IMR-90 (cell line): ENCODE measurements around the gene EFCAB9. TPM values are rescaled to one million over a fixed set of nuclear protein-coding genes. Genes with fewer than 3 reads are reported as not detected.

Experiments used
- ATAC-seq: fragments of 200-7000 bp; cut with Tn5 transposase; 2 replicates; pipeline ENCODE4 v1.9.1; 2020; ENCODE audit warnings: low read depth, mild to moderate bottlenecking, moderate library complexity
- BruUV-seq: library from RNA; stranded (reverse); fragments of 400-500 nt; replicated peaks from 2 replicates; lab custom pipeline; 2021; lab: Mats Ljungman, UMichigan
- CTCF ChIA-PET: fragments of 300-600 bp; formaldehyde crosslinking; extraction: SDS; loops from one replicate; lab custom pipeline; 2021; ENCODE audit warnings: antibody characterized with exemption; lab: Yijun Ruan, JAX
- POLR2A ChIA-PET: fragments of 300-600 bp; sonication (Branson Sonifier 250); formaldehyde crosslinking; loops from one replicate; lab custom pipeline; 2022; ENCODE audit warnings: antibody characterized with exemption; ENCODE audit not compliant: unreplicated experiment; lab: Charles Lee
- DNase-seq: peaks from one replicate; pipeline ENCODE4 v3.0.0; 2013
- H2AFZ ChIP-seq: replicated peaks from 2 replicates; pipeline ENCODE3; 2013; ENCODE audit warnings: low read length, mild to moderate bottlenecking; ENCODE audit not compliant: poor library complexity
- H2AK5ac ChIP-seq: 2 replicates; pipeline ENCODE4 v1.6.1; 2013; ENCODE audit warnings: low read depth, low read length, inconsistent platforms
- H2AK9ac ChIP-seq: replicated peaks from 2 replicates; pipeline ENCODE3; 2013; ENCODE audit warnings: mild to moderate bottlenecking, low read depth, low read length, moderate library complexity; ENCODE audit not compliant: poor library complexity
- H2BK120ac ChIP-seq: 2 replicates; pipeline ENCODE4 v1.6.1; 2013; ENCODE audit warnings: low read depth, low read length, inconsistent platforms
- H2BK15ac ChIP-seq: 3 replicates; pipeline ENCODE4 v1.6.1; 2013; ENCODE audit warnings: low read depth, low read length, inconsistent platforms
- H2BK20ac ChIP-seq: 2 replicates; pipeline ENCODE4 v1.6.1; 2013; ENCODE audit warnings: low read depth, mild to moderate bottlenecking, inconsistent platforms, low read length, moderate library complexity
- H2BK5ac ChIP-seq: 2 replicates; pipeline ENCODE4 v1.6.1; 2013; ENCODE audit warnings: mild to moderate bottlenecking, low read depth, low read length, inconsistent platforms; ENCODE audit not compliant: poor library complexity, severe bottlenecking
- H3K14ac ChIP-seq: replicated peaks from 2 replicates; pipeline ENCODE4 v1.6.1; 2013; ENCODE audit warnings: low read depth, low read length, inconsistent platforms
- H3K18ac ChIP-seq: 2 replicates; pipeline ENCODE4 v1.6.1; 2013; ENCODE audit warnings: low read depth, low read length, control low read depth
- H3K23ac ChIP-seq: 2 replicates; pipeline ENCODE4 v1.6.1; 2013; ENCODE audit warnings: low read depth, low read length, inconsistent platforms
- H3K27ac ChIP-seq: 2 replicates; pipeline ENCODE4 v1.5.1; 2013; ENCODE audit warnings: mild to moderate bottlenecking, control low read depth, low read length; ENCODE audit not compliant: insufficient read depth
- H3K27me3 ChIP-seq: 2 replicates; pipeline ENCODE4 v1.6.1; 2013; ENCODE audit warnings: low read length; ENCODE audit not compliant: control insufficient read depth, insufficient read depth
- H3K36me3 ChIP-seq: 2 replicates; pipeline ENCODE4 v1.6.1; 2013; ENCODE audit warnings: low read length, mixed read lengths; ENCODE audit not compliant: control insufficient read depth, insufficient read depth
- H3K4ac ChIP-seq: 2 replicates; pipeline ENCODE4 v1.6.1; 2013; ENCODE audit warnings: low read depth, low read length, inconsistent platforms
- H3K4me1 ChIP-seq: 2 replicates; pipeline ENCODE4 v1.6.1; 2013; ENCODE audit warnings: low read length, mixed read lengths; ENCODE audit not compliant: control insufficient read depth, insufficient read depth
- H3K4me2 ChIP-seq: 2 replicates; pipeline ENCODE4 v1.6.1; 2013; ENCODE audit warnings: low read depth, mild to moderate bottlenecking, control low read depth, low read length, moderate library complexity
- H3K4me3 ChIP-seq: 2 replicates; pipeline ENCODE4 v1.5.1; 2013; ENCODE audit warnings: low read depth, mild to moderate bottlenecking, control low read depth, low read length, moderate library complexity; ENCODE audit not compliant: insufficient read depth
- H3K56ac ChIP-seq: 2 replicates; pipeline ENCODE4 v1.6.1; 2013; ENCODE audit warnings: low read length, inconsistent platforms; ENCODE audit not compliant: insufficient read depth; ENCODE audit errors: extremely low read depth
- H3K79me1 ChIP-seq, 2 experiments: 2 replicates each; pipeline ENCODE4 v1.6.1; 2013; ENCODE audit warnings: low read length in 2 of 2, inconsistent platforms in 1 of 2, low read depth in 1 of 2
- H3K9ac ChIP-seq: 2 replicates; pipeline ENCODE4 v1.6.1; 2013; ENCODE audit warnings: low read depth, low read length, control low read depth
- H3K9me1 ChIP-seq: 2 replicates; pipeline ENCODE4 v1.6.1; 2013; ENCODE audit warnings: low read length, inconsistent platforms; ENCODE audit not compliant: insufficient read depth
- H3K9me3 ChIP-seq: 2 replicates; pipeline ENCODE4 v1.6.1; 2013; ENCODE audit warnings: low read length; ENCODE audit not compliant: control insufficient read depth, insufficient read depth
- H4K20me1 ChIP-seq: 2 replicates; pipeline ENCODE4 v1.6.1; 2013; ENCODE audit warnings: low read length, inconsistent platforms; ENCODE audit not compliant: insufficient read depth
- H4K5ac ChIP-seq: 2 replicates; pipeline ENCODE4 v1.6.1; 2013; ENCODE audit warnings: mild to moderate bottlenecking, low read depth, low read length, control low read depth
- H4K8ac ChIP-seq, 2 experiments: 2 replicates each; pipeline ENCODE4 v1.6.1; 2013; ENCODE audit warnings: low read depth in 2 of 2, low read length in 2 of 2, control low read depth in 1 of 2, inconsistent platforms in 1 of 2
- H4K91ac ChIP-seq: 2 replicates; pipeline ENCODE4 v1.6.1; 2013; ENCODE audit warnings: low read depth, low read length, inconsistent platforms; ENCODE audit not compliant: insufficient read depth
- BHLHE40 ChIP-seq: fragments of 150-350 bp; IDR thresholded peaks from 2 replicates; pipeline ENCODE4 v1.6.1; 2016; ENCODE audit warnings: mild to moderate bottlenecking, low read depth, low read length
- CEBPB ChIP-seq: IDR thresholded peaks from 2 replicates; pipeline ENCODE4 v1.6.1; 2012; ENCODE audit warnings: low read depth, low read length, improper control_type of control experiment
- CHD1 ChIP-seq: IDR thresholded peaks from 2 replicates; pipeline ENCODE4 v1.6.1; 2012; ENCODE audit warnings: low read depth, low read length, improper control_type of control experiment
- CTCF ChIP-seq: conservative IDR thresholded peaks from 2 replicates; pipeline ENCODE4 v1.5.1; 2012; ENCODE audit warnings: mild to moderate bottlenecking, low read depth, low read length, improper control_type of control experiment
- ELK1 ChIP-seq: fragments of 150-350 bp; IDR thresholded peaks from 2 replicates; pipeline ENCODE4 v1.6.1; 2016; ENCODE audit warnings: low read depth, mild to moderate bottlenecking, low read length, moderate library complexity, borderline replicate concordance
- FOS ChIP-seq: fragments of 150-350 bp; IDR thresholded peaks from 2 replicates; pipeline ENCODE4 v1.6.1; 2016; ENCODE audit warnings: low read depth, low read length
- MAFK ChIP-seq: IDR thresholded peaks from 2 replicates; pipeline ENCODE4 v1.6.1; 2012; ENCODE audit warnings: low read depth, low read length, improper control_type of control experiment
- MXI1 ChIP-seq: IDR thresholded peaks from 2 replicates; pipeline ENCODE4 v1.6.1; 2012; ENCODE audit warnings: low read depth, mild to moderate bottlenecking, low read length, moderate library complexity, borderline replicate concordance
- NFE2L2 ChIP-seq: fragments of 150-350 bp; IDR thresholded peaks from 2 replicates; pipeline ENCODE4 v1.6.1; 2016; ENCODE audit warnings: low read depth, mild to moderate bottlenecking, low read length
- RAD21 ChIP-seq: IDR thresholded peaks from 2 replicates; pipeline ENCODE4 v1.6.1; 2012; ENCODE audit warnings: low read length, improper control_type of control experiment
- SMC3 ChIP-seq: fragments of 150-350 bp; IDR thresholded peaks from 2 replicates; pipeline ENCODE4 v1.6.1; 2016; ENCODE audit warnings: low read depth, mild to moderate bottlenecking, antibody characterized with exemption, low read length, moderate library complexity
- USF2 ChIP-seq: fragments of 150-350 bp; IDR thresholded peaks from 2 replicates; pipeline ENCODE4 v1.6.1; 2017; ENCODE audit warnings: mild to moderate bottlenecking, antibody characterized with exemption, low read length, low read depth
- WGBS, 2 experiments: methylation state at CpG; one replicate each; pipeline versions ENCODE4 v1.1.5 to v1.1.7; 2013; ENCODE audit warnings: missing lambda C conversion rate in 2 of 2; ENCODE audit not compliant: insufficient read length in 1 of 2; ENCODE audit errors: extremely low coverage in 2 of 2; 5-methylcytosine and 5-hydroxymethylcytosine counted together
- dilution Hi-C: fragments of 300-500 bp; cut with HindIII; formaldehyde crosslinking; loops from one replicate; pipeline ENCODE4 v1.14.3; 2018; ENCODE audit warnings: low sequenced_read_pairs; ENCODE audit not compliant: unreplicated experiment
- in situ Hi-C: fragments of 300-500 bp; cut with MboI; formaldehyde crosslinking; loops from 3 replicates; pipeline ENCODE4 v1.14.3; 2019; ENCODE audit warnings: low sequenced_read_pairs, inconsistent platforms, mixed read lengths
- intact Hi-C: fragments of 100-400 bp; cut with micrococcal nuclease; formaldehyde crosslinking; loops from 2 replicates; pipeline ENCODE4 v1.10.0; 2022
- polyA plus RNA-seq, 3 experiments: library from polyadenylated mRNA; depleted of rRNA; stranded (reverse); fragments of >200 nt; gene quantifications; 2 replicates each; pipeline ENCODE4 v1.2.3, GENCODE V29; 2012; ENCODE audit warnings: low replicate concordance in 1 of 3
- total RNA-seq: library from RNA; depleted of rRNA; stranded (reverse); fragments of >200 nt; gene quantifications from 2 replicates; pipeline ENCODE4 v1.2.3, GENCODE V29; 2012

The EFCAB9 gene
- total and polyA plus RNA-seq, 2 of the 4 experiments (the other 2 are of a cell fraction): not detected

GRCh38 chr5:172173564-172174153, 20.3 kb upstream of the EFCAB9 start:
- POLR2A ChIA-PET: interaction anchor here (0.6 to 0.7 kb wide), 3 partner anchors 8 to 13 kb away, joined by 3 to 5 read pairs (median 3); no protein-coding TSS in a partner anchor
- H3K27ac ChIP-seq: no peak overlapping the region
- H3K9me3 ChIP-seq: no peaks in the 10 kb centered on the region
- CTCF ChIA-PET: interaction anchor here (1.9 kb wide), 1 partner anchor 12 kb away, joined by 5 read pairs; no protein-coding TSS in a partner anchor
- no peak for TF ChIP-seq FOS
- no peak for TF ChIP-seq CHD1
- no peak for TF ChIP-seq MAFK
- no peak for TF ChIP-seq MXI1
- TF ChIP-seq ELK1: no peak
- TF ChIP-seq CEBPB: no peak
- TF ChIP-seq NFE2L2: no peak
- no peak for TF ChIP-seq BHLHE40
- TF ChIP-seq SMC3: no peak
- TF ChIP-seq RAD21: no peak
- TF ChIP-seq CTCF: no peak
- TF ChIP-seq USF2: no peak
- H3K23ac ChIP-seq: peak overlapping the region; percentile 54; the same call in 1 of the 2 replicates
- H4K8ac ChIP-seq: 0 out of 4 replicates have a peak overlapping the region, but pooled peaks of 1 of the 2 experiments have one; percentile 50
- H2BK20ac ChIP-seq: no peak overlapping the region
- peak overlapping the region; percentile 73 for H2AK9ac ChIP-seq
- ATAC-seq (peak; percentile 24; the same call in 1 of the 2 replicates), DNase-seq (peak; percentile 65)
- intact Hi-C loops: no loop called here
- H3K36me3 ChIP-seq: peaks cover 6% of the 10 kb centered on the region; the same call in 1 of the 2 replicates
- no peak overlapping the region for H3K18ac ChIP-seq
- H3K27me3 ChIP-seq: no peaks in the 10 kb centered on the region
- peak overlapping the region; percentile 75; the same call in 1 of the 2 replicates for H2AK5ac ChIP-seq
- peak overlapping the region; percentile 45; the same call in 1 of the 2 replicates for H3K14ac ChIP-seq
- dilution Hi-C loops: no loop called here
- H4K91ac ChIP-seq: no peak overlapping the region
- BruUV-seq: no TSS peak
- no peak overlapping the region for H2BK120ac ChIP-seq
- H2BK5ac ChIP-seq: no peak overlapping the region
- peaks cover 45 to 82% of the 10 kb centered on the region in 2 experiments for H3K79me1 ChIP-seq
- no peaks in the 10 kb centered on the region; the same call in 1 of the 2 replicates for H3K4me1 ChIP-seq
- peaks cover 38% of the 10 kb centered on the region for H3K9me1 ChIP-seq
- no peak overlapping the region for H3K4me2 ChIP-seq
- no peak overlapping the region for H3K4me3 ChIP-seq
- in situ Hi-C loops: no loop called here
- H2BK15ac ChIP-seq: no peak overlapping the region
- no peak overlapping the region for H3K56ac ChIP-seq
- no peak overlapping the region for H4K5ac ChIP-seq
- H3K9ac ChIP-seq: no peak overlapping the region
- H2AFZ ChIP-seq: peak overlapping the region; percentile 52
- H3K4ac ChIP-seq: no peak overlapping the region; the same call in 1 of the 2 replicates
- WGBS, 2 experiments: 67% methylated on average over 3 of the region's 12 CpGs; no CpG with 5 or more reads in 1 of the 2 experiments
- peaks cover 71% of the 10 kb centered on the region for H4K20me1 ChIP-seq
